B cell (primary cell): ENCODE measurements around the gene HERPUD1. TPM values are rescaled to one million over a fixed set of nuclear protein-coding genes. Genes with fewer than 3 reads are reported as not detected.

Experiments used
- ATAC-seq: fragments of 200-7000 bp; cut with Tn5 transposase; one replicate; pipeline ENCODE4 v1.10.0; 2021; ENCODE audit warnings: low read depth, mild to moderate bottlenecking, moderate number of reproducible peaks, moderate library complexity
- CTCF ChIA-PET: fragments of 350-600 bp; sonication (Branson Sonifier 250); formaldehyde crosslinking; loops from one replicate; lab custom pipeline; 2021; ENCODE audit warnings: antibody characterized with exemption, inconsistent platforms; lab: Charles Lee
- POLR2A ChIA-PET: fragments of 350-600 bp; sonication (Branson Sonifier 250); formaldehyde crosslinking; loops from one replicate; lab custom pipeline; 2021; ENCODE audit warnings: antibody characterized with exemption; lab: Charles Lee
- DNase-seq: peaks from one replicate; pipeline ENCODE4 v3.0.0; 2013
- H2AFZ ChIP-seq: 2 replicates; pipeline ENCODE4 v1.6.1; 2012; ENCODE audit warnings: mild to moderate bottlenecking, low read depth, low read length; ENCODE audit not compliant: insufficient read depth, poor library complexity, severe bottlenecking
- H3K27ac ChIP-seq, 2 donors: 1 replicate in 1 of 2; 2 replicates in 1 of 2; pipeline ENCODE4 v1.5.1; 2012 to 2013; ENCODE audit warnings: low read length in 2 of 2, mild to moderate bottlenecking in 2 of 2, moderate library complexity in 1 of 2
- H3K27me3 ChIP-seq, 4 experiments: fragments of 200-600 bp in 1 of 4; sonication (generic) in 1 of 4; replicated peaks in 1 of 4; 1 replicate in 2 of 4; 2 replicates in 2 of 4; pipeline versions ENCODE4 v1.6.1 to v1.7.0; 2013 to 2016; ENCODE audit warnings: low read length in 3 of 4, mild to moderate bottlenecking in 2 of 4, mixed read lengths in 1 of 4, moderate library complexity in 1 of 4; ENCODE audit not compliant: insufficient read depth in 4 of 4, control insufficient read depth in 3 of 4; ENCODE audit errors: control extremely low read depth in 1 of 4
- H3K36me3 ChIP-seq, 2 experiments: replicated peaks in 1 of 2; 1 replicate in 1 of 2; 2 replicates in 1 of 2; pipeline versions ENCODE4 v1.6.1 to v1.7.1; 2013; ENCODE audit warnings: low read length in 1 of 2; ENCODE audit not compliant: insufficient read depth in 2 of 2, control insufficient read depth in 1 of 2; ENCODE audit errors: control extremely low read depth in 1 of 2, extremely low read depth in 1 of 2
- H3K4me1 ChIP-seq, 2 donors: fragments of 200-600 bp in 1 of 2; sonication (generic) in 1 of 2; 1 replicate in 1 of 2; 2 replicates in 1 of 2; pipeline versions ENCODE4 v1.5.1 to v1.6.1; 2013 to 2017; ENCODE audit warnings: low read length in 2 of 2; ENCODE audit not compliant: control insufficient read depth in 2 of 2, insufficient read depth in 2 of 2
- H3K4me2 ChIP-seq: replicated peaks from 2 replicates; pipeline ENCODE3; 2012; ENCODE audit warnings: mild to moderate bottlenecking, low read depth, low read length; ENCODE audit not compliant: poor library complexity, severe bottlenecking
- H3K4me3 ChIP-seq, 5 experiments: fragments of 200-600 bp in 1 of 5; sonication (generic) in 1 of 5; 1 replicate in 3 of 5; 2 replicates in 2 of 5; pipeline versions ENCODE4 v1.5.1 to v1.7.0; 2011 to 2016; ENCODE audit warnings: low read length in 4 of 5, mild to moderate bottlenecking in 4 of 5, low read depth in 2 of 5, control low read depth in 1 of 5, moderate library complexity in 1 of 5; ENCODE audit not compliant: insufficient read depth in 1 of 5; ENCODE audit errors: control extremely low read depth in 1 of 5, extremely low read depth in 1 of 5
- H3K79me2 ChIP-seq: fragments of 200-600 bp; sonication (generic); one replicate; pipeline ENCODE4 v1.6.0; 2016; ENCODE audit warnings: low read length; ENCODE audit not compliant: control insufficient read depth, insufficient read depth
- H3K9ac ChIP-seq: fragments of 200-600 bp; sonication (generic); 2 replicates; pipeline ENCODE4 v1.6.1; 2017; ENCODE audit warnings: mild to moderate bottlenecking, low read length, moderate library complexity
- H3K9me3 ChIP-seq, 3 donors: one replicate each; pipeline versions ENCODE4 v1.6.1 to v1.7.1; 2013; ENCODE audit warnings: low read length in 2 of 3; ENCODE audit not compliant: control insufficient read depth in 2 of 3, insufficient read depth in 1 of 3; ENCODE audit errors: control extremely low read depth in 1 of 3
- H4K20me1 ChIP-seq: 2 replicates; pipeline ENCODE4 v1.6.0; 2012; ENCODE audit warnings: mild to moderate bottlenecking, low read length; ENCODE audit not compliant: insufficient read depth, control insufficient read depth, poor library complexity, severe bottlenecking
- H3K27ac Mint-ChIP-seq: one replicate; pipeline ENCODE4 v1.8.0; 2021; ENCODE audit warnings: mixed read lengths
- H3K27me3 Mint-ChIP-seq: one replicate; pipeline ENCODE4 v1.8.0; 2021; ENCODE audit warnings: mixed read lengths
- H3K4me1 Mint-ChIP-seq: one replicate; pipeline ENCODE4 v1.8.0; 2021; ENCODE audit warnings: mixed read lengths
- H3K4me3 Mint-ChIP-seq: one replicate; pipeline ENCODE4 v1.8.0; 2021; ENCODE audit warnings: mixed read lengths
- H3K9me3 Mint-ChIP-seq: one replicate; pipeline ENCODE4 v1.8.0; 2022; ENCODE audit warnings: mixed read lengths; ENCODE audit not compliant: insufficient read depth
- EZH2 ChIP-seq: IDR thresholded peaks from 2 replicates; pipeline ENCODE4 v1.6.1; 2012; ENCODE audit warnings: borderline replicate concordance, low read depth, mild to moderate bottlenecking, moderate library complexity, low read length; ENCODE audit not compliant: insufficient read depth, poor library complexity, severe bottlenecking
- WGBS: methylation state at CpG from one replicate; pipeline ENCODE4 v1.1.5; 2013; ENCODE audit warnings: missing lambda C conversion rate; ENCODE audit not compliant: insufficient coverage; 5-methylcytosine and 5-hydroxymethylcytosine counted together
- intact Hi-C: fragments of 100-400 bp; cut with micrococcal nuclease; formaldehyde crosslinking; loops from one replicate; pipeline ENCODE4 v1.10.0; 2022
- polyA plus RNA-seq: library from polyadenylated mRNA; depleted of rRNA; stranded (reverse); fragments of >200 nt; gene quantifications from 2 replicates; pipeline ENCODE4 v1.2.3, GENCODE V29; 2012
- total RNA-seq, 2 donors: library from RNA; stranded (reverse); fragments of 120-200 nt in 1 of 2; gene quantifications; 1 replicate in 1 of 2; 2 replicates in 1 of 2; pipeline versions ENCODE4 v1.2.3 to v1.2.4, GENCODE V29; 2013 to 2022
- TF ChIP-seq, protein P1 (sequence below): fragments of 200-600 bp; IDR thresholded peaks from one replicate; pipeline ENCODE4 v1.8.0; 2022; ENCODE audit warnings: antibody characterized with exemption, mild to moderate bottlenecking

Gene HERPUD1
- total and polyA plus RNA-seq, 2 donors (not counting 1 experiment from before 2014, with no cell fraction given), result 273 to 1,041 TPM

DNA sequence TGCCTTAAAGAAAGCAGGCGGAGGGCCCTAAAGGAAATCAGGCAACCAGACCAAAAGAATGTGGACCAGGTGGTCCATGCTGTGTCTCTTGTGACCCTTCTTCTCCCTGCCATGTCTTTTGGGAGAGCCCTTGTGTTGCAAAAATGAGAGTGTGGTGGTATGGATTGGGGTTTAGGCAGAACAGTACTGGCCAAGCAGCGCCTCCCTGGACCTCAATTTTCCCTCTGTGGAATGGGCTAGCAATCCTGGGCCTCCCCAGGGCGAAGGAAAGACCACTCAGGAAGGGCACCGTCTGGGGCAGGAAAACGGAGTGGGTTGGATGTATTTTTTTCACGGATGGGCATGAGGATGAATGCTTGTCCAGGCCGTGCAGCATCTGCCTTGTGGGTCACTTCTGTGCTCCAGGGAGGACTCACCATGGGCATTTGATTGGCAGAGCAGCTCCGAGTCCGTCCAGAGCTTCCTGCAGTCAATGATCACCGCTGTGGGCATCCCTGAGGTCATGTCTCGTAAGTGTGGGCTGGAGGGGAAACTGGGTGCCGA is 49.9 kb downstream of the HERPUD1 start:
- H3K36me3 ChIP-seq, result no peaks in the 10 kb centered on the region
- H3K27ac ChIP-seq, result peak overlapping the region in 1 of 2 donors; percentile 14
- H3K4me2 ChIP-seq, result peak overlapping the region; percentile 61
- DNase-seq (no peak), ATAC-seq (no peak)
- no peak overlapping the region for H3K9ac ChIP-seq
- no peaks in the 10 kb centered on the region for H3K27me3 Mint-ChIP-seq
- 82% methylated on average over 10 of the region's 12 CpGs for WGBS
- H3K9me3 ChIP-seq, result no peaks in the 10 kb centered on the region
- peaks cover 48 to 81% of the 10 kb centered on the region in 2 donors for H3K4me1 ChIP-seq
- peak overlapping the region in 1 of 5 experiments; percentile 34 for H3K4me3 ChIP-seq
- peak overlapping the region; percentile 75 for H3K27ac Mint-ChIP-seq
- no peak overlapping the region for H2AFZ ChIP-seq
- H4K20me1 ChIP-seq, result no peaks in the 10 kb centered on the region
- POLR2A ChIA-PET, result interaction anchor here (0.6 to 1.2 kb wide), 4 partner anchors 8 to 63 kb away, joined by 3 to 6 read pairs (median 3); partner anchors contain the start of gene NLRC5
- H3K27me3 ChIP-seq, result no peaks in the 10 kb centered on the region
- H3K4me1 Mint-ChIP-seq, result peaks cover 76% of the 10 kb centered on the region
- H3K9me3 Mint-ChIP-seq, result no peaks in the 10 kb centered on the region
- intact Hi-C loops, result loop anchor here (1.0 kb wide), 1 partner anchor 10 kb away; no protein-coding TSS in a partner anchor
- CTCF ChIA-PET, result interaction anchor here (0.6 to 10.3 kb wide), 4 partner anchors 10 to 70 kb away, joined by 3 to 124 read pairs (median 6); no protein-coding TSS in a partner anchor
- no peak for TF ChIP-seq EZH2
- TF ChIP-seq, protein P1, sequence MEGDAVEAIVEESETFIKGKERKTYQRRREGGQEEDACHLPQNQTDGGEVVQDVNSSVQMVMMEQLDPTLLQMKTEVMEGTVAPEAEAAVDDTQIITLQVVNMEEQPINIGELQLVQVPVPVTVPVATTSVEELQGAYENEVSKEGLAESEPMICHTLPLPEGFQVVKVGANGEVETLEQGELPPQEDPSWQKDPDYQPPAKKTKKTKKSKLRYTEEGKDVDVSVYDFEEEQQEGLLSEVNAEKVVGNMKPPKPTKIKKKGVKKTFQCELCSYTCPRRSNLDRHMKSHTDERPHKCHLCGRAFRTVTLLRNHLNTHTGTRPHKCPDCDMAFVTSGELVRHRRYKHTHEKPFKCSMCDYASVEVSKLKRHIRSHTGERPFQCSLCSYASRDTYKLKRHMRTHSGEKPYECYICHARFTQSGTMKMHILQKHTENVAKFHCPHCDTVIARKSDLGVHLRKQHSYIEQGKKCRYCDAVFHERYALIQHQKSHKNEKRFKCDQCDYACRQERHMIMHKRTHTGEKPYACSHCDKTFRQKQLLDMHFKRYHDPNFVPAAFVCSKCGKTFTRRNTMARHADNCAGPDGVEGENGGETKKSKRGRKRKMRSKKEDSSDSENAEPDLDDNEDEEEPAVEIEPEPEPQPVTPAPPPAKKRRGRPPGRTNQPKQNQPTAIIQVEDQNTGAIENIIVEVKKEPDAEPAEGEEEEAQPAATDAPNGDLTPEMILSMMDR, result no peak
- H3K4me3 Mint-ChIP-seq, result peak overlapping the region; percentile 73
- H3K79me2 ChIP-seq, result no peaks in the 10 kb centered on the region

DNA sequence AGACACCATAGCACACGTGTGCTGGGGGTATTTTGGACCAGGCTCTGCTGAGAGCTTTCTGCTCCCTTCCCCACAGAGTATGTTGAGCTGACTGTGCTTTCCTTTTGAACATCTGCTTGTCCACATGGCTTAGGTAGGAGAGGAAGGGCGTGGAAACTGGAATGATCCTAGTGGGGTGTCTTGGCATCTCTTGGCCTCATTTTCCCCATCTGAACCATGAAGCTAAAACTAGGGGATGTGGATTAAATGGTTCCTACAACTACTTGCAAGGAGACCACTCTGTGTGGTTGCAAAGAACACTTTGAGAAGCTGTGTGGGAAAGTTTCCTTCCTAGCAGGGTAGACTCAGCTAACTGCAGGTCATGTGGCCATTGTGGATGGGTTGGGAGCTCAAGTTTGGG is 50.8 kb downstream of the HERPUD1 start:
- H3K4me1 Mint-ChIP-seq, result peaks cover 80% of the 10 kb centered on the region

More for the DNA sequence above, 50.8 kb downstream of the HERPUD1 start:
- no peak overlapping the region for H3K9ac ChIP-seq
- WGBS, result 100% methylated on average over 1 of the region's 2 CpGs
- no peak for ATAC-seq
- Mint-ChIP-seq H3K9me3 (no peaks in the 10 kb centered on the region), H3K27ac (peak overlapping the region; percentile 78), H3K4me3 (peak overlapping the region; percentile 48), H3K27me3 (no peaks in the 10 kb centered on the region)
- no peaks in the 10 kb centered on the region for H3K36me3 ChIP-seq
- DNase-seq, result no peak
- no peak overlapping the region for H3K4me2 ChIP-seq
- no peaks in the 10 kb centered on the region for H3K27me3 ChIP-seq
- no peak for TF ChIP-seq EZH2
- no peaks in the 10 kb centered on the region for H3K79me2 ChIP-seq
- peaks cover 54 to 90% of the 10 kb centered on the region in 2 donors for H3K4me1 ChIP-seq
- H2AFZ ChIP-seq, result no peak overlapping the region
- H4K20me1 ChIP-seq, result no peaks in the 10 kb centered on the region
- CTCF ChIA-PET, result interaction anchor here (0.6 to 10.3 kb wide), 7 partner anchors 12 to 543 kb away, joined by 3 to 124 read pairs (median 6); no protein-coding TSS in a partner anchor
- peak overlapping the region in 1 of 2 donors; percentile 25 for H3K27ac ChIP-seq
- no peak overlapping the region for H3K4me3 ChIP-seq
- intact Hi-C loops, result no loop called here
- POLR2A ChIA-PET, result interaction anchor here (0.7 to 1.4 kb wide), 2 partner anchors 15 to 64 kb away, joined by 3 read pairs; no protein-coding TSS in a partner anchor
- no peaks in the 10 kb centered on the region for H3K9me3 ChIP-seq
